MM.1S (cell line): ENCODE results near the gene GDPGP1.
A peak's percentile ranks its signal among the peaks of the same experiment; 100 is the strongest.

Source experiments
- DNase-seq: peaks from one replicate; pipeline ENCODE4 v3.0.0-alpha.2; 2015
- H2AFZ ChIP-seq: fragments of 300-600 bp; sonication (generic); 2 replicates; pipeline ENCODE4 v1.6.0; 2016; ENCODE audit warnings: antibody characterized with exemption, low read length
- H3F3A ChIP-seq: fragments of 300-600 bp; sonication (generic); 2 replicates; pipeline ENCODE4 v1.6.1; 2016; ENCODE audit warnings: mild to moderate bottlenecking, antibody characterized with exemption, low read length, moderate library complexity, mixed read lengths; ENCODE audit not compliant: insufficient read depth
- H3K27ac ChIP-seq: fragments of 300-600 bp; sonication (generic); 2 replicates; pipeline ENCODE4 v1.5.1; 2016; ENCODE audit warnings: mild to moderate bottlenecking, low read length
- H3K27me3 ChIP-seq: fragments of 300-600 bp; sonication (generic); replicated peaks from 2 replicates; pipeline ENCODE4 v1.6.0; 2016; ENCODE audit warnings: low read length; ENCODE audit not compliant: insufficient read depth
- H3K36me3 ChIP-seq: fragments of 300-600 bp; sonication (generic); replicated peaks from 2 replicates; pipeline ENCODE4 v1.6.1; 2016; ENCODE audit warnings: mild to moderate bottlenecking, low read length, mixed read lengths; ENCODE audit not compliant: insufficient read depth
- H3K4me1 ChIP-seq: fragments of 300-600 bp; sonication (generic); 2 replicates; pipeline ENCODE4 v1.6.1; 2016; ENCODE audit warnings: low read length, mixed read lengths
- H3K4me2 ChIP-seq: fragments of 300-600 bp; sonication (generic); 2 replicates; pipeline ENCODE4 v1.6.0; 2016; ENCODE audit warnings: low read depth, low read length
- H3K4me3 ChIP-seq: fragments of 300-600 bp; sonication (generic); 2 replicates; pipeline ENCODE4 v1.5.1; 2016; ENCODE audit warnings: low read length, mixed read lengths
- H3K79me2 ChIP-seq: fragments of 300-600 bp; sonication (generic); 2 replicates; pipeline ENCODE4 v1.6.1; 2016; ENCODE audit warnings: mixed run types, low read length, mixed read lengths
- H3K9ac ChIP-seq: fragments of 300-600 bp; sonication (generic); 2 replicates; pipeline ENCODE4 v1.6.1; 2016; ENCODE audit warnings: low read length, mixed read lengths
- H3K9me2 ChIP-seq: fragments of 300-600 bp; sonication (generic); replicated peaks from 2 replicates; pipeline ENCODE4 v1.6.1; 2016; ENCODE audit warnings: mild to moderate bottlenecking, low read length, mixed read lengths; ENCODE audit not compliant: insufficient read depth
- H3K9me3 ChIP-seq: fragments of 300-600 bp; sonication (generic); replicated peaks from 2 replicates; pipeline ENCODE4 v1.6.1; 2016; ENCODE audit warnings: mild to moderate bottlenecking, low read length, mixed read lengths; ENCODE audit not compliant: insufficient read depth
- H4K20me1 ChIP-seq: fragments of 300-600 bp; sonication (generic); 2 replicates; pipeline ENCODE4 v1.6.1; 2016; ENCODE audit warnings: mild to moderate bottlenecking, low read length, moderate library complexity, mixed read lengths; ENCODE audit not compliant: insufficient read depth
- CTCF ChIP-seq: fragments of 300-600 bp; sonication (generic); IDR thresholded peaks from 2 replicates; pipeline ENCODE4 v1.5.1; 2016; ENCODE audit warnings: antibody characterized with exemption, low read length, mixed read lengths
- EZH2 ChIP-seq: fragments of 300-600 bp; sonication (generic); optimal IDR thresholded peaks from 2 replicates; pipeline ENCODE3; 2017; ENCODE audit warnings: low read depth, mild to moderate bottlenecking, antibody characterized with exemption, low read length, mixed read lengths
- EZH2phosphoT487 ChIP-seq: fragments of 300-600 bp; sonication (generic); IDR thresholded peaks from 2 replicates; pipeline ENCODE4 v1.6.1; 2018; ENCODE audit warnings: antibody characterized with exemption, low read length

Gene GDPGP1

GRCh38 chr15:90232941-90233386 is 1.0 kb upstream of the GDPGP1 start:
- H4K20me1 ChIP-seq: no peaks in the 10 kb centered on the region
- TF ChIP-seq EZH2phosphoT487: no peak
- TF ChIP-seq CTCF: peak; percentile 48
- no peak for TF ChIP-seq EZH2
- H3K27me3 ChIP-seq: no peaks in the 10 kb centered on the region
- peaks cover 18% of the 10 kb centered on the region for H3F3A ChIP-seq
- H3K4me3 ChIP-seq: peak overlapping the region; percentile 93
- peak overlapping the region; percentile 91 for H3K4me2 ChIP-seq
- peak overlapping the region; percentile 78; the same call in 1 of the 2 replicates for H3K27ac ChIP-seq
- H3K79me2 ChIP-seq: peaks cover 11% of the 10 kb centered on the region
- peak overlapping the region; percentile 91 for H2AFZ ChIP-seq
- H3K9me3 ChIP-seq: no peaks in the 10 kb centered on the region
- no peak for DNase-seq
- H3K9me2 ChIP-seq: no peaks in the 10 kb centered on the region
- peaks cover 9% of the 10 kb centered on the region; the same call in 1 of the 2 replicates for H3K36me3 ChIP-seq
- H3K9ac ChIP-seq: peak overlapping the region; percentile 81
- peaks cover 7% of the 10 kb centered on the region for H3K4me1 ChIP-seq

GRCh38 chr15:90233387-90234095 is 468 bp upstream of the GDPGP1 start, which contains the start of gene CIB1:
Gene CIB1 (minus strand): TSS chr15:90233941. CDS start chr15:90233885, 56 bp downstream.
- Histone ChIP-seq H3K27ac (peak within 1 kb of the TSS; percentile 78), H3K79me2 (peaks cover 11% of the 10 kb centered on the region), H3K9me3 (no peaks in the 10 kb centered on the region), H3K9ac (peak within 1 kb of the TSS; percentile 81), H3K27me3 (no peaks in the 10 kb centered on the region), H3K4me2 (peak within 1 kb of the TSS; percentile 91), H4K20me1 (no peaks in the 10 kb centered on the region), H3K36me3 (peaks cover 7% of the 10 kb centered on the region; the same call in 1 of the 2 replicates), H3K9me2 (no peaks in the 10 kb centered on the region), H3K4me3 (peak within 1 kb of the TSS; percentile 93), H3K4me1 (peaks cover 7% of the 10 kb centered on the region), H2AFZ (peak within 1 kb of the TSS; percentile 95), H3F3A (peaks cover 18% of the 10 kb centered on the region)
- DNase-seq: peak; percentile 98
- TF ChIP-seq EZH2phosphoT487: no peak
- no peak for TF ChIP-seq CTCF
- no peak for TF ChIP-seq EZH2

GRCh38 chr15:90239371-90239770 is 5.4 kb downstream of the GDPGP1 start:
- Histone ChIP-seq H3K9ac (no peak overlapping the region), H3K4me1 (no peaks in the 10 kb centered on the region), H3K36me3 (no peaks in the 10 kb centered on the region), H4K20me1 (no peaks in the 10 kb centered on the region), H3K4me2 (no peak overlapping the region), H2AFZ (no peak overlapping the region), H3K27me3 (no peaks in the 10 kb centered on the region), H3K9me2 (no peaks in the 10 kb centered on the region), H3K79me2 (no peaks in the 10 kb centered on the region), H3F3A (peaks cover 6% of the 10 kb centered on the region; the same call in 1 of the 2 replicates), H3K9me3 (no peaks in the 10 kb centered on the region), H3K27ac (no peak overlapping the region), H3K4me3 (no peak overlapping the region)
- DNase-seq: no peak
- TF ChIP-seq CTCF (no peak), EZH2phosphoT487 (no peak), EZH2 (no peak)
